ENCODE measurements around the gene SBNO2.

Gene SBNO2

DNA sequence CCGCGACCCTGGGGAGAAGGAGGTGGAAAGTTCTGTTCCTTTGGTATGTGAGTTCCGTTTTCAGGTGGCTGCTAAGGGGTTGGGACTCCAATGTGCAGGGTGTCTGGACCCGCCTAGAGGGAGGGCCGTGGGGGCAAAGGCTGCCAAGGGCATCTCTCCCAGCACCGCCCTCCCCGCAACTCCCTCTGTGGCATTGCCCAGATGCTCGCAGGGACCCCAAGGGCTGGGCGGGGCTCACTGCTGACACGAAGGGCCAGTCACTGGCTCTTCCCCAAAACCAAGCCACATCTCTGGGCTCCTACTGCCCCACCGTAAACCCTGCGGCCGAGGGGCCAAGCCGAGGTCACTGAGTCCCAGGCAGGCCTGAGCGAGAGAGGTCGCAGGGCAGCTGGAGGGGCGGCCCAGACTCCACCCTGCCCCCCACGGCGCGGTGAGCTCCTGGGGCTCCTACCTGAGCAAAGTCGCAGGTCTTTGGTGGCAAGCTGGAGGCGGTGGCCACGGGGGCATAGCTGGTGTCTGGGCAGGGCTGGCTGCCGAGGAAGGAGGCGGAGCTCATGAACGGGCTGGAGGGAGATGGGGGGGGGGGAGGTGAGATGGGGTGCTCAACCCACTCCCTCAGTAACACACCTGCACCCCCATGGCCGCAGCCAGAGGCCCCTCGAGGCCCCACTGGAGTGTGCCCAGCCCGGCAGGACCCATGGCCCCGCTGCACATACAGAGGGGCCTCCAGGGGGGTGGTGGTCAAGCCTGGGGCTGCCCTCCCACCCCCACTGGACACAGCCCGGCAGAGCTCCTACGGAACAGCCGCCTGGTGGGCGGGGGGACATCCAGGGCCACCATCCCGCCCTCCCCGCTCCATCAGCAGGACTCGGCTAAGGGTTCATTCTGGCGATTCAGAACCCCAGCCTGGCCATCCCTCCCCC, 26.9 kb downstream of the SBNO2 start:
- no peak overlapping the region for H3K4me3 ChIP-seq (ENCODE audit: low read depth, low read length)
- TF ChIP-seq CTCF (IDR thresholded peaks at IDR 0.05; ENCODE audit: borderline replicate concordance, insufficient read depth, low read depth, low read length): no peak

DNA sequence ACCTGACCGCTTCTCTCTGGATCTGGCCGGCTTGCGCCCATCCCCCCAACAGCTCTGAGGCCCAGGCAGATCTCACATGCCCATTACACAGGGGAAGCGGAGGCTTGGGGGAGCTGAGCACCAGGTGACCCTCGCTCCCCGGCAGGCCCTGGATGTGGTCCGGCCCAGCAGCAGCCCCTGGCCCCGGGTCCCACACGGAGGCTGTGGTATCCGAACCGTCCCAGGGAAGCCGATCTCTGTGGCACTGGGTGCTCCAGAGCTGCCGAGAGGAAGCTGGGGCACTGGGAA, 27.7 kb downstream of the SBNO2 start:
- H3K4me3 ChIP-seq (ENCODE audit: low read depth, low read length): no peak overlapping the region
- TF ChIP-seq CTCF (IDR thresholded peaks at IDR 0.05; ENCODE audit: borderline replicate concordance, insufficient read depth, low read depth, low read length): no peak

GRCh38 chr19:1145635-1146411, 28.2 kb downstream of the SBNO2 start:
- TF ChIP-seq CTCF (IDR thresholded peaks at IDR 0.05; ENCODE audit: borderline replicate concordance, insufficient read depth, low read depth, low read length): no peak
- H3K4me3 ChIP-seq (ENCODE audit: low read depth, low read length): no peak overlapping the region

DNA sequence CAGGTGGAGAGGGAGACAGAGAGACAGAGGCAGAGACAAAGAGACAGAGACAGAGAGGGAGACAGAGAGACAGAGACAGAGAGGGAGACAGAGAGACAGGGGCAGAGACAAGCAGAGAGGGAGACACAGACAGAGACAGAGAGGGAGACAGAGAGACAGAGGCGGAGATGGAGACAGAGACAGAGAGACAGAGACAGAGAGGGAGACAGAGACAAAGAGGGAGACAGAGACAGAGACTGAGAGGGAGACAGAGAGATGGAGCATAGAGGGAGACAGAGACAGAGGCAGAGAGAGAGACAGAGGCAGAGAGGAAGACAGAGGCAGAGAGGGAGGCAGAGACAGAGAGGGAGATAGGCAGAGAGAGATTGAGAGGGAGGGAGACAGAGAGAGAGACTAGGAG, 29.3 kb downstream of the SBNO2 start:
- TF ChIP-seq CTCF (IDR thresholded peaks at IDR 0.05; ENCODE audit: borderline replicate concordance, insufficient read depth, low read depth, low read length): no peak
- H3K4me3 ChIP-seq (ENCODE audit: low read depth, low read length): no peak overlapping the region

GRCh38 chr19:1143828-1144399, 30.2 kb downstream of the SBNO2 start:
- no peak for TF ChIP-seq CTCF (IDR thresholded peaks at IDR 0.05; ENCODE audit: borderline replicate concordance, insufficient read depth, low read depth, low read length)
- no peak overlapping the region for H3K4me3 ChIP-seq (ENCODE audit: low read depth, low read length)

DNA sequence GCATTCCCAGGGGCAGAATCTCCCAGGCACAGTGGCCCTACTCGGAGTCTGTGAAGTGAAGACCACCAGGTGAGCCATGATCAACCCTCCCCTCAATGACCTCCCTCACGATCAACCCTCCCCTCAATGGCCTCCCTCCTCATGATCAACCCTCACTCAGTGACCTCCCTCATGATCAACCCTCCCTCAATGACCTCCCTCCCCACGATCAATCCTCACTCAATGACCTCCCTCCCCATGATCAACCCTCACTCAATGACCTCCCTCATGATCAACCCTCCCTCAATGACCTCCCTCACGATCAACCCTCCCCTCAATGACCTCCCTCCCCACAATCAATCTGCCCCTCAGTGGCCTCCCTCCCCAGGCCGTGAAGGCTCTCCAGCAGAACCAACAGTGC, 32.1 kb downstream of the SBNO2 start:
- no peak overlapping the region for H3K4me3 ChIP-seq (ENCODE audit: low read depth, low read length)
- TF ChIP-seq CTCF (IDR thresholded peaks at IDR 0.05; ENCODE audit: borderline replicate concordance, insufficient read depth, low read depth, low read length): no peak
